Ammon's horn (tissue), 1 donor: ENCODE results near the gene HPSE2.
A peak's percentile ranks its signal among the peaks of the same experiment; 100 is the strongest.

Experiments used
- DNase-seq: peaks from one replicate; pipeline ENCODE4 v3.0.0-alpha.2; 2016; ENCODE audit warnings: low spot score

HPSE2 gene

GRCh38 chr10:98833542-98833941 is 402.1 kb downstream of the HPSE2 start:
- no peak for DNase-seq

- DNase-seq: no peak
Measured at GRCh38 chr10:98832738-98833137, 402.9 kb downstream of the HPSE2 start.

- no peak for DNase-seq
Measured at GRCh38 chr10:98832196-98832595, 403.5 kb downstream of the HPSE2 start.

- DNase-seq: no peak
Measured at GRCh38 chr10:98831391-98831790, 404.3 kb downstream of the HPSE2 start.

GRCh38 chr10:98825741-98826140 is 409.9 kb downstream of the HPSE2 start:
- no peak for DNase-seq

- no peak for DNase-seq
Measured at GRCh38 chr10:98817396-98817795, 418.3 kb downstream of the HPSE2 start.

GRCh38 chr10:98815039-98815885 is 420.4 kb downstream of the HPSE2 start:
- peak; percentile 26 for DNase-seq

GRCh38 chr10:98814470-98814869 is 421.2 kb downstream of the HPSE2 start:
- no peak for DNase-seq

- DNase-seq: no peak
Measured at GRCh38 chr10:98808282-98808892, 427.3 kb downstream of the HPSE2 start.

GRCh38 chr10:98800263-98800662 is 435.4 kb downstream of the HPSE2 start:
- no peak for DNase-seq

GRCh38 chr10:98795467-98795866 is 440.2 kb downstream of the HPSE2 start:
- DNase-seq: no peak

- peak; percentile 4 for DNase-seq
Measured at GRCh38 chr10:98790817-98791216, 444.8 kb downstream of the HPSE2 start.

- DNase-seq: no peak
Measured at GRCh38 chr10:98778277-98778759, 457.3 kb downstream of the HPSE2 start.

- DNase-seq: no peak
Measured at GRCh38 chr10:98758463-98758862, 477.2 kb downstream of the HPSE2 start.

GRCh38 chr10:98748298-98748697 is 487.4 kb downstream of the HPSE2 start:
- peak; percentile 3 for DNase-seq

- no peak for DNase-seq
Measured at GRCh38 chr10:98745645-98746044, 490.0 kb downstream of the HPSE2 start.

GRCh38 chr10:98720551-98720950 is 515.1 kb downstream of the HPSE2 start:
- no peak for DNase-seq

- no peak for DNase-seq
Measured at GRCh38 chr10:98713586-98713985, 522.1 kb downstream of the HPSE2 start.

GRCh38 chr10:98696516-98696915 is 539.1 kb downstream of the HPSE2 start:
- no peak for DNase-seq

GRCh38 chr10:98694883-98695282 is 540.8 kb downstream of the HPSE2 start:
- DNase-seq: peak; percentile 2

- DNase-seq: no peak
Measured at GRCh38 chr10:98694014-98694413, 541.6 kb downstream of the HPSE2 start.

- DNase-seq: no peak
Measured at GRCh38 chr10:98687685-98688084, 548.0 kb downstream of the HPSE2 start.
